Measurements from ENCODE around the gene TXNDC11.

Gene TXNDC11

DNA sequence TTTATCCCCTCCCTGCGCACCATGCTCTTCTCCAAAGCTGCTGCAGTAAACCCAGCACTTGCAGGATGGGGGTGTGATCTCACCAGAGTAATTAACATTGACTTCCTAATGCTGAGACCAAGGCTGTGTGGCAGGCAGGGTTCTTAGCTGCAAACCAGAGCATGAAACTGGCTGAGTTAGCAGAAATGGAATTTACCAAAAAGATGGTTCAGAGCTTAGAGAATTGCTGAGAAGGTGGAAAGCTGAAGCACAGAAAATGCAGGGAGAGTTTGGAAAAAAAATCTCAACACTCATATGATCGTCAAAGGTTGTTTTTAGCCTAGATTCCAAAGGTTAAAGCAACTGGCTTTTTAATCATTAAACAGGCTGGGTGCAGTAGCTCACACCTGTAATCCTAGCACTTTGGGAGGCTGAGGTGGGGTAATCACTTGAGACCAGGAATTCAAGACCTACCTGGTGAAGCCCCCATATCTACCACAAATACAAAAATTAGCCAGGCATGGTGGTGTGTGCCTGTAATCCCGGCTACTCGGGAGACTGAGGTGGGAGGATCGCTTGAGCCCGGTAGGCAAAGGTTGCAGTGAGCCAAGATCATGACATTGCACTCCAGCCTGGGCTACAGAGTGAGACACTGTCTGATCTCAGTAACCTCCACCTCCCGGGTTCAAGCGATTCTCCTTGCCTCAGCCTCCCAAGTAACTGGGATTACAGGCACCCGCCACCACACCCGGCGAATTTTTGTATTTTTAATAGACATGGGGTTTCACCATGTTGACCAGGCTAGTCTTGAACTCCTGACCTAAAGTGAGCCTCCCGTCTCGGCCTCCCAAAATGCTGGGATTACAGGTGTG, 6.0 kb upstream of the TXNDC11 start:
- no peak for DNase-seq

DNA sequence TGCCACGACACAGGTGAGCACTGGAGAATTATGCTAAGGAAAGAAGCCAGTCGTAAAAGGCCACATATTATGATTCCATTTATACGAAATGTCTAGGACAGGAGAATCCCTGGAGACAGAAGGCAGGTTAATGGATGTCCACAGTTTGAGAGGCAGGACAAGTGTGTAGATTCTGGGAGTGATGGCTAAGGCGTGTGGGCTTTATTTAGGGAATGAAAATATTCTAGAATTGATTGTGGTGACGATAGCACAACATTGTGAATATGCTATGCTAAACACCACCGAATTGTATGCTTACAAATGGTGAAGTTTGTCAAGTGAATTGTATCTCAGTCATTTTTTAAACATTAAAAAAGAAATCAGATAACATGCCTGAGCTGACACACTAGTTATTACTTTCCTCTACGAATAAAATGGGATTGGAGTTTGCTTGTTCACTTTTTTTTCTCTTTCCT, 5.3 kb upstream of the TXNDC11 start:
- DNase-seq = no peak

DNA sequence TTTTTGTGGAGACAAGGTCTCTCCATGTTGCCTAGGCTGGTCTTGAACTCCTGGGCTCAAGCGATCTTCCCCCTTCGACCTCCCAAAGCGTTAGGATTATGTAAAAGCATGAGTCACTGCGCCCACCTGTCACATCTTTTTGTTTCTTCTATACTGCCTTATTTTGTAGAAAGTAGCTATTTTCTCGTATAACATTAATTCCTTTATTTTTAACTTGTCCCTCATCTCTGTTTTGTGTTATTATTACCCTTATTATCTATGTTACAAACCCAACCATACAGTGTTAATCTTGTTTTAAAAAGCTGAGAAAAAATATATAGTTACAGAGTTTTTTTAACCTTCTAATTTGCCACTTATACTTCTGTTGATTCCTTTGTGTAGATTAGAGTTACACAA, 1.4 kb upstream of the TXNDC11 start:
- no peak for DNase-seq

DNA sequence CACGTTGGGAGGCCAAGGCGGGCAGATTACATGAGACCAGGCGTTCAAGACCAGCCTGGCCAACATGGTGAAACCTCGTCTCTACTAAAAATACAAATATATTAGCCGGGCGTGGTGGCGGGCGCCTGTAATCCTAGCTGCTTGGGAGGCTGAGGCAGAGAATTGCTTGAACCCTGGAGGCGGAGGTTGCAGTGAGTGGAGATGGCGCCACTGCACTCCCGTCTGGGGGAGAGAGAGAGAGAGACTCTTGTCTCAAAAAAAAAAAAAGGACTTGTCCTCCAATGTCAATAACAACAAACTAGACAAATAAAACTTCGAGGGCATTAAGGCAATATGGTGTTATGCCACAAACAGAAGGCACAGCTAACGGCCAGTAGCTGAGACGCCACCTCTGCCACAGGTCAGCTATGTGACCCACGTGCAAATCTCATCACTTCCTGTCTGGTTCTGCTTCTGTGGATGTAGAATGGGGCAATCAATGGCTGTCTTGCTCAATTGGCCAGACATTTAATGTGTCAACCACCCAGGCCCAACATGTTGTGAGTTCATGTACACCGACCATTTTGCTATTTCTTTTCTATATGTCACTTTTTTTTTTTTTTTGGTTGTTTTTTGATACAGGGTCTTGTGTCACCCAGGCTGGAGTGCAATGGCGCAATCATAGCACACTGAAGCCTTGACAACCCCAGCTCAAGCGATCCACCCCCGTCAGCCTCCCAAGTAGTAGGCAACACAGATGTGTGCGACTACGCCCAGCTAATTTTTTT, 834 bp upstream of the TXNDC11 start:
- DNase-seq = no peak

DNA sequence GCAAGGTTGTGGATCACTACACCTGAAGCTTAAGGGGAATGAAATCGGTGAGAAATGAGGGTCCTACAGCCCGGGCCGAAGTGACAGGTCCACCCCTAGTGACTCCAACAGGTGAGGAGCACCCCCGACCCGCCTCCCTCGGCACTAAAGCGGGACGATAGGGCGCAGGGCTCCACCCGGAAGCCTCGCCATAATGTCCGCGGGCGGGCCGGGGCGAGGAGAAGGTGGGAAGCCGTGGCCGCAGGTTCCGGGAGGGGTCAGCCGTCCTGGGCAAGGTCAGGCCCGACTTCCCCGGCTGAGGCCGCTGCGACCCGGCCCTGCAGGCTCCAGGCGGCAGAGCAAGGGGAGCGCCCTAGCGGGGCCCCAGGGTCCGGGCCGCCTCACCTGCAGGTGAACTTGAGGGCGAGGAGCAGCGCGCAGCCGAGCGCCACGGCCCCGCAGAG, 543 bp downstream of the TXNDC11 start:
- DNase-seq = no peak

DNA sequence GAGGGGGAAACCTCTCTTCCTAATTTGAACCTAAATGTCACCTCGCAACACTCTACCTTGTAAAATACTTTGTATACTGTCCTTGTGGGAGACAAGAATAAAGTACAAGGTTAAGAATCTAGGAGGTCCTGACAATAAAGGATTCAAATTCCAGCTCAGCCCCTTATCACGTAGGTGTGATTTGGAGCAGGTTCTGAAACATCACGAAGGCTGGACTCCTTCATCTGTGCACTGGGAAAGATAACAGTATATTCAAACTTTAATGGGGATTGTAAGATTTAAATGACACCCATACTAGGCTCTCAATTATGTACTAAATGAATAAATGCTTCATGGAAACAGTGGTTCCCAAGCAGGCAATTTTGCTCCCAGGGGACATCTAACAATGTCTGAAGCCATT, 2.1 kb downstream of the TXNDC11 start:
- DNase-seq = no peak

DNA sequence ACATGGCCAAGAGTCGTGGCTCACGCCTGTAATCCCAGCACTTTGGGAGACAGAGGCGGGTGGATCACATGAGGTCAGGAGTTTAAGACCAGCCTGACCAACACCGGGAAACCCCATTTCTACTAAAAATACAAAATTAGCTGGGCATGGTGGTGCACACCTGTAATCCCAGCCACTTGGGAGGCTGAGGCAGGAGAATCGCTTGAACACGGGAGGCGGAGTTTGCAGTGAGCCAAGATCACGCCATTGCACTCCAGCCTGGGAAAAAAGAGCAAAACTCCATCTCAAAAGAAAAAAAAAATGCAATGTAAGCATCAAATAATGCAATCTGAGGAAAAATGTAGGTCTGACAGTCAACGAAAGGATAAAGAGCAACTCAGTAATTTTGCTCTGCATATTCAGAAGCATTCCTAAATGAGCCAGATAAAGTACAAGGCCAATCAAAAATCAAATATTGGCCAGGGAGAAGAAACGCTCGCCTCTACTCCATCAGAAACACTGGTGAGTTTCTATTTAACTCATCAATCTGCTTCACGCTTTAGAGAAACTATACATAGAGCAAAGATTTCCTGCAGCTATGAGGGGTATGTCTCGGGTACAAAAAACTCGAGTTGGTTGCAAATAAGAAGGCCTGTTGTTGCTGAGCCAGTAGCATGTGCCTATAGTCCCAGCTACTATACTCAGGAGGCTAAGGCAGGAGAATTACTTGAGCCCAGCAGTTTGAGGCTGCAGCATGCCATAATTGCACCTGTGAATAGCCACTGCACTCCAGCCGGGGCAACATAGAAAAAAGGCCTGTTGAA, 3.7 kb downstream of the TXNDC11 start:
- DNase-seq = no peak

DNA sequence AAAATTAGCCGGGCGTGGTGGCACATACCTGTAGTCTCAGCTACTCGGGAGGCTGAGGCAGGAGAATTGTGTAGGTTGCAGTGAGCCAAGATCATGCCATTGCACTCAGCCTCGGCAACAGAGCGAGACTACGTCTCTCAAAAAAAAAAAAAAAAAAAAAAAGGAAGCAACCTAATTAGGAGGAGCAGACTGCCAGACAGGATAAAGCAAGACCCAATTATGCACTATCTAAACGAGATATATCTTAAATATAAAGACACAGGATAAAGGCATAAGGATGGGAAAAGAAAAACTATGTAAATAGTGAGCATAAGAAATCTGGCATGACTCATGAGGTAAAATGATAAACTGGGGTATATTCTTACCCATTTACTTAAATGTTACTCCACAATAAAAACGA, 4.9 kb downstream of the TXNDC11 start:
- DNase-seq = no peak

DNA sequence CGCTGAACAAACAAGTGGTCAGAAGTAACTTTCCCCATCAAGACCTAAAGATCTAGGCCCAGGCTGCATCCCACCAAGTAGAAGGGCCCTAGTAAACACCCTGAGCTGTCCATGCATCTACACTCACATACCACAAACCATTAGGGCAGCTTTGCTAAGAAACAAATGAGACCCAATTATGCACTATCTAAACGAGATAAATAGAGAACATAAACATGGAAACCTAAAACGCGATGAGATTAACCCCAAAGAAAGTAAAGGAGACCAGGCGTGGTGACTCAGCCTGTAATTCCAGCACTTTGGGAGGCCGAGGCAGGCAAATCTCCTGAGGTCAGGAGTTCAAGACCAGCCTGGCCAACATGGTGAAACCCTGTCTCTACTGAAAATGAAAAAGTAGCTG, 5.8 kb downstream of the TXNDC11 start:
- no peak for DNase-seq

DNA sequence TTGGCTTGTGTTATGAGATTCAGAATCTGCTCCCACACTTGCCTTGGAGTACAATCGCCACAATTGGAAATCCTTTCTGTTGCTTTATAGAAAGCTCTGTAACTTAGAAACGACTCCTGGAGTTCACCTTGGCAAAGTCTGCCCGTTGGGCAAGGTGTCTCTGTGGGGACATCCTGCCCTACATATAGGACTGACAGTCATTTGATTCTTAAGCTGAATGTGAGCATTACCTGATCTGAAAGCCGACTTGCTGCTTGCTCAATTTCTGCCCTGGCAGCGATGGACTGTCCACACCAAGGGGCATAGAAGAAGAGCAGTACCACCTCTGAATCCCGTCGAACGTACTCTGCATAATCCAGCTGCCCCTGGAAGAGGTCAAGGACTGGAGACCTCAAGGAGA, 6.9 kb downstream of the TXNDC11 start:
- DNase-seq = no peak

DNA sequence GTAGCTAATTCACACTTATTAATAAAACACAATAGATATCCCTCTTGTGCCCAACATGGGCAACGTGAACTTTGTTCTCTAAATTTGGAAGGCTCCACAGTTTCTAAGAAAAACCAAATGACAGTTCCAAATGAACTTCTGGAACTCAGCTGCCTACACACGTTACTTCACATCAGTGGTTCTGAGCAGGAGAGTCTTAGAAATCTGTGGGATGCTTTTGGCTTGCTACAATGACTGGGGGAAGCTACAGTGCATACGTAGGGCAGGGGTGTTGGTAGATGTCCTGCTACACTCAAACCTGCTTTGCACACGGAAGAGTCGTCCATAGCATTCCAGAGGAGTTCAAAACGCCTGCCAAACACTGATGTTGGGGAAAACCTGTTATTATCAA, 8.0 kb downstream of the TXNDC11 start:
- DNase-seq = no peak

DNA sequence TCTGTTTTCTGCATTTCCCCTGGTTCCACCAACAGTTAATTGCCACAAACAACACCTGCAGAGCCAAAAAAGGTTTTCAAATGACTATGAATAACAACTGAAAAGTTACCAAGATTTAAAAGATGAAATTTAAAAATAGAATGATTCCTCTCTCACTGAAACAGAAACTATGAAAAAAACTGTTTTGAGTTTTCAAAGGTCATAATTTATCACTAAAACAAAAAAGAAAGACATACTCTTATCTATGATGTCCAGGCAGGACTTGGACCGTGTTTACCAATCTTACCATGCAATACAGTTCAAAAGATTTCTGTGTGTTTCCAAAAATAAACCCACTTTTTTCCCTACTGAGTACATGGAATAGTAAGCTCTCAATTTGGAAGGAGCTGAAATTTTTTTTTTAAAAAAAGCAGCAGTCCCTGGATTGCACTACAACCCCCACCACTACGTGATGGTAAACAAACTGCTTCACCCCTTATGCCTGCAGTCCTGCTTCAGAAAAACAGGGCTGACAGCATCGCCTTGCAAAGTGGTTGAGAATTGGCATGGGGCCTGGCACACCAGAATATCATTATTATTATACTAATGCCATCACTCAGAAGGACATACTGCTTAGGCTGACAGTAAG, 8.5 kb downstream of the TXNDC11 start:
- no peak for DNase-seq

DNA sequence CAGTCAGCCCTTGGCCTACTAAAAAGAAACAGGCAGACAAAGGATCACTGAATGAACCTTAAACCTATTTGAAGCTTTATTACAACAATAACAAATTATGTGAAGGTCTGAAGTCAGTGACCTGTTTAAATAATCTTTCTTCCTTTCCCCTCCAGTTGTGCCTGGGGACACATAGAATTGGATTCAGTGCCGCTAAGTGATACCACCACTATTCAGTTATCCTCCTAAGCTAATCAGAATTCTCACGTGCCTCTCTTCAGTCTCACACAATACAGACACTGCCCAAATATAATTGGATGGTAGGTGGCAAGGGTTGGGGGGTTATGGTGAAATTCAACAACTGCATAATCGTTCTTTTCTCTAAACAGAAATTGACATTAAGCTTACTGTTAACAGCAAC, 11.4 kb downstream of the TXNDC11 start:
- DNase-seq = no peak

DNA sequence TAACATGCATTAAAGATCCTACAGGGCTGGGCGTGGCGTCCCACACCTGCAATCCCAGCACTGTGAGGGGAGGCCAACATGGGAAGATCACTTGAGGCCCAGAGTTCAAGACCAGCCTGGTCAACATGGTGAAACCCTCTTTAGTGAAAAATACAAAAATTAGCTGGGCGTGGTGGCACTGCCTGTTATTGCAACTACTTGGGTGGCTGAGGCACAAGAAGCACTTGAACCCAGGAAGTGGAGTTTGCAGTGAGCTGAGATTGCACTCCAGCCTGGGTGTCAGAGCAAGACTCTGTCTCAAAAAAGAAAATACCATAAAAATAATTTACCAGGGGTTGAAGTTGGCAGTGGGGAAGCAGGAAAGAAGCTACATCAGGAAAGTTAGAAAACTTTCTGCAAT, 12.9 kb downstream of the TXNDC11 start:
- no peak for DNase-seq

DNA sequence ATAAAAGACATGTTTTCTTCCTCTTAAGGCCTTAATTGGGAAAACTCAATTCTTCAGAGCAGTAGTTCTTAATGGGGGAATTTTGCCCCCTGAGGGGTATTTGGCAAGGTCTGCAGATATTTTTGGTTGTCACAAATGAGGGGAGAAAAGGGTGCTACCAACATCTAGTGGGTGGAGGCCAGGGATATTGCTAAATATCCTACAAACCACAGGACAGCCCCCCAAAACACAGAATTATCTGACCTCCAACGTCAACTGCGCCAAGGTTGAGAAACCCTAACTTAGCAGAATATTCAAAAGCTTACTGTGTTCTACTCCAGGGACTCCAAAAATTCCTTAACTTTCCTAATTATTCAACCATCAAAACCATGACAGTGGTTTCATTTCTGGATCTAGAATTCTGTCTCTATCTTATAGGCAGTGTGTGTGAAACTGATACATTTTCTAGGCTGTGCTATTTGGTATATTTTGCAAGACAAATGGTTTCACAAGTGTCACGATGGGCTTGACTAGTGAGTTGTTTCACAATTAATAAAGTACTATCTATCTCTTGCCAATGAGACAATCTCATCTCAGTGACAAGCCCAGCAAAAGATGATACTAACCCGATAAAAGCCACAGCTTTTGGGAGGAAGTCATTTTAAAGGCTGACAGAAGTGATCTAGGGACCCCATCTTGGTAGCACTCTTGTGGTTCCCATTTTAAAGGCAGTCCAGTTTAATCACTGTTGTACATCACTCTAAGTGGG, 14.7 kb downstream of the TXNDC11 start:
- no peak for DNase-seq

DNA sequence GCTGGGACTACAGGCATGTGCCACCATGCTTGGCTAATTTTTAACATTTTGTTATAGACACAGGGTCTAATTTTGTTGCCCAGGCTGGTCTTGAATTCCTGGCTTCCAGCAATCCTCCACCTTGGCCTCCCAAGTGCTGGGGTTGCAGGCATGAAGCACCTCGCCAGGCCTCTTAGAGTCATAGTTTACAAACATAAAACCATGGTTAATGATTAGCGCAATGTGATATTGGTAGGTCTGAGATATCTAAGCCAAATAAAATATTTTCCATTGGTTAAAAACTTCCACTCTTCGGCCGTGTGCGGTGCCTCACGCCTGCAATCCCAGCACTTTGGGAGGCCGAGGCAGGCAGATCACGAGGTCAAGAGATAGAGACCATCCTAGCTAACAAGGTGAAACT, 16.6 kb downstream of the TXNDC11 start:
- DNase-seq = no peak

DNA sequence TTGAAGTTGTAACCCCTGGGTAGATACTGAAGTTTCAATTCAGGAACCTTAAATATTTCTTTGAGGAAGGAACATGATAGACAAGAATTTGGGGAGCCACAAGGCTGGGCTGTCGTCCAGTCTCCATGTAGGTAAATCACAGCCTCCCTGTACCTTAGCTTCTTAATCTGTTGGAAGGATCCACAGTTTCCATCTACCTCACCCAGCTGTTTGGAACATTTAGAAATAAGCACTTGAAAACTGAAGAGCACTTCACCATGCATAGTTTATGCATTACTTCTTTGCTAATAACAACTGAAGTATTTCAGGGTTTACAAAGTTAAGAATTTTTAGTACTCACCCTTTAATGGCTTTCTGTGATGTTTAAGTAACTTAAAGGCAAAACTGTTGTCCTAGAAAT, 17.2 kb downstream of the TXNDC11 start:
- DNase-seq = no peak

DNA sequence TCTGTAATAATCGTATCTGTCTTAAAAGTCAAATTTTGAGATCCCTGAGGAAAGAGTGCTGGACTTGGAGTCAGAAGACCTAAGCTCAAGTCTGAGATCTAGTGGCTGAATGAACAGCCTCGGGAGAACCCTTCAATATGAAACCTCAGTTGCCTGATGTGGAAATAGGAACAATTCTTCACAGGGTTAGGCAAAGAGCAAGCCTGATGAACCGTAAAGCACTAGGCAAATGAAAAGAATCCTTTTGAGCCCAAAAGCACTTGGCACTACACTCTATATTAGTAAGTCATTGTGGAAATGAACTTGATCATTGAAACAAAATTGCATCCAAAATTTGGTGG, 20.2 kb downstream of the TXNDC11 start:
- DNase-seq = no peak

DNA sequence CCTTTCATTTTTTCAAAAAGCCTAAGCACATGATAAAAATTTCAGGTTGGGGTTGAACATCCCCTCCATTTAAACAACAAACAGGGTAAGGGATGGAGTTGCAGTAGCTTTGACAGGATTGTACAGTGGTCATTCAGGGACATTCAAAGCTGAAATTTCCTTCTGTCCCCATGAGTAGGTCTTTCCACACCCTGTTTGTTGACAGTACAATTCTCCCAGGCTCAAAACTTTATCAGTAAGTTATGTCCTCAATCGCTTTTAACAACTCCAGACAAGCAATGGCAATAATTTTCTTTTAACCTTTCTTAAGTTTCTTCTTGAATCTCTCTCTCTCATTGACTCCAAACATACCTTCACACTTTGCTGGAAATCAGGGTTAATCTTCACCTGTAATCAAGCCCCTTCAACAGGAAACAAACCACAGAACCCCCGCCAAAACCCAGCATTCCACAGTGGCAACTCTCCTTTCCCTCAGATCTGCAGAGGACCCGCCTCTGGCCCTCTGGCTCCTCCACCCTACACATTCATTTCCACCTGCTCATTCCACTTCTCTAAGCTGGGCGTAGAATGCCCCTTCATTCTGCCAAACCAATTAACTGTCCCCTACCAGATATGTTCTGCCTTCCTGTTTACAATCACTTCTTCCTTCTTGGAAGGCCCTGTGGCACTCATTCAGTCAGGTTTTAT, 20.7 kb downstream of the TXNDC11 start:
- no peak for DNase-seq

DNA sequence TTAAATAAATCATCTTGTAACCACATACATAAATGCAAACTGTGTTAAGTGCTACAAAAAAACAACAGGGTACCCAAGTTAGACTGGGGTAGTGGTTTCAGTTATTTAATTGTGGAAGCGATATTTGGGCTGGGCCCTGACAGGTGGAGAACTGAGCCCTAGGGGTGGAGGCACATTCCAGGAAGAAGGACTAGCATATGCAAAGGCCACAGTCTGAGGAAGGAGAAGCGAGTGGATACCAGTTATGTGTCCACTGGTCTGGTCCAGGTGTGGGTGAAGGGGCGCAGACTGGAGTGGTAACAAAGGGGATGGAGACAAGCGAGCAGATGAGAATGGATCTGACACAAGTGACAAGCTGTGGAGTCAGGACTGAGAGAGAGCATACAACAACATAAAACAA, 22.9 kb downstream of the TXNDC11 start:
- no peak for DNase-seq

DNA sequence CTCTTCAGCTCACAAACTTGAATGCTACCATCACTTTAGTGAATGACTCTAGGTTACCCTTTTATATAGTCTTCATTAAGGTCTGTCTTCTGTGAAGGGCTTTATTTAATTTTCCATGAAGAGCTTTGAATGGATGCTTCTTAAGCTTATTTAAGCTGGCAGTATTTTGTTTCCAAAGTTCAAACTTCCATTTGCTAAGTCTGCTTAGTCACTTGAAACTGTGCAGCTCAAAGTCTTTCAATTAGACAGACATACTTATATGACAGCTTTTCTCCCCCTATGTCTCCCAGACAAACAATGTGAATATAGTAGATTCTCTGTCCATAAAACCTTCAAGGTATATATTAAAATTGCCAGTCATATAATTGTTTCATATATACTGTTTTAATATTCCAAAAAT, 23.5 kb downstream of the TXNDC11 start:
- DNase-seq = no peak

DNA sequence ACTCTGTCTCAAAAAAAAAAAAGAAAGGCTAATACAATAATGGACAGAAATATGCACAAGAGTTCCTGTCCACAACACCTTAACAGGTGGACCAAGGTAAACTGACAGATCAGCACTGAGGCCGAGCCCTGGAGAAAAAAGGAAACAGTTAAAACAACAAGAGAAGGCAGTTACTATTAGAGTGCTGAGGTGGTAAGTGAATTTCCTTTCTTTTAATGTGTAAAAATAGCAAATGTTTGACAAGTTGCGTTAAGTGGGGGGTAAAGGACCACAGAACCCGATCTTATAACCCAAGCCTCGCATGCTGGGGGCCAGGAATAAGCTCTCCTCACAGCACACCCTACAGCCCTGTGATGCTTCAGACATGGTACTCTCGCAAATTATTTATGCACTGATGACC, 24.8 kb downstream of the TXNDC11 start:
- no peak for DNase-seq

Measured in midbrain (tissue), 1 donor.